ENCODE measurements around the gene ACBD6. TPM values are rescaled to one million over a fixed set of nuclear protein-coding genes. Genes with fewer than 3 reads are reported as not detected.
A peak's percentile ranks its signal among the peaks of the same experiment; 100 is the strongest.

The ACBD6 gene
- total and polyA plus RNA-seq, 7 donors, result 12.6 to 20.4 (median 17.3) TPM

GRCh38 chr1:180542113-180542837 is 39.9 kb upstream of the ACBD6 start:
- peak in 1 of 4 donors; percentile 26 for ATAC-seq
- Histone ChIP-seq H3K4me3 (no peak overlapping the region), H3K4me1 (peaks cover 11% of the 10 kb centered on the region), H3K27me3 (ENCODE audit: insufficient read depth in 3 of 3, low read length in 2 of 3) (peaks cover 0 to 2% (median 0%) of the 10 kb centered on the region in 3 donors), H3K9me3 (no peaks in the 10 kb centered on the region), H3K36me3 (ENCODE audit: insufficient read depth in 1 of 2, low read depth in 1 of 2) (no peaks in the 10 kb centered on the region), H3K27ac (peak overlapping the region; percentile 30)
- no peak for DNase-seq
- intact Hi-C loops (cut with DNase I), result no loop called here
- 31 to 38% (median 37%) methylated on average over 9 of the region's 9 CpGs for WGBS, 3 donors
- TF ChIP-seq CTCF (IDR thresholded peaks at IDR 0.05), result no peak

GRCh38 chr1:180540697-180541594 is 38.6 kb upstream of the ACBD6 start:
- intact Hi-C loops (cut with DNase I), result no loop called here
- H3K27ac ChIP-seq, result peak overlapping the region; percentile 32
- DNase-seq, result peak in 1 of 2 donors; percentile 34
- peaks cover 0 to 2% (median 0%) of the 10 kb centered on the region in 3 donors for H3K27me3 ChIP-seq (ENCODE audit: insufficient read depth in 3 of 3, low read length in 2 of 3)
- WGBS, 3 donors, result 62 to 69% (median 66%) methylated on average over 14 of the region's 14 CpGs
- no peak overlapping the region for H3K4me3 ChIP-seq
- H3K36me3 ChIP-seq (ENCODE audit: insufficient read depth in 1 of 2, low read depth in 1 of 2), result no peaks in the 10 kb centered on the region
- peaks cover 8% of the 10 kb centered on the region for H3K4me1 ChIP-seq
- peak in 3 of 4 donors; percentile 56 to 76 (median 75) for ATAC-seq
- H3K9me3 ChIP-seq, result no peaks in the 10 kb centered on the region
- no peak for TF ChIP-seq CTCF (IDR thresholded peaks at IDR 0.05)

- H3K4me1 ChIP-seq, result peaks cover 8% of the 10 kb centered on the region
- TF ChIP-seq CTCF (IDR thresholded peaks at IDR 0.05), result no peak
- H3K9me3 ChIP-seq, result no peaks in the 10 kb centered on the region
- no peak overlapping the region for H3K4me3 ChIP-seq
- no peak overlapping the region for H3K27ac ChIP-seq
- peaks cover 0 to 2% (median 0%) of the 10 kb centered on the region in 3 donors for H3K27me3 ChIP-seq (ENCODE audit: insufficient read depth in 3 of 3, low read length in 2 of 3)
- intact Hi-C loops (cut with DNase I), result loop anchor here in 1 of 2 donors (10.0 kb wide), 1 partner anchor 86 kb away; no protein-coding TSS in a partner anchor
- WGBS, 3 donors, result 81 to 85% (median 85%) methylated on average over 7 of the region's 7 CpGs
- ATAC-seq (no peak), DNase-seq (no peak)
- no peaks in the 10 kb centered on the region for H3K36me3 ChIP-seq (ENCODE audit: insufficient read depth in 1 of 2, low read depth in 1 of 2)
Measured at GRCh38 chr1:180539136-180539535, 36.8 kb upstream of the ACBD6 start.

- Histone ChIP-seq H3K4me3 (no peak overlapping the region), H3K4me1 (no peaks in the 10 kb centered on the region), H3K9me3 (no peaks in the 10 kb centered on the region), H3K27ac (no peak overlapping the region), H3K27me3 (ENCODE audit: insufficient read depth in 3 of 3, low read length in 2 of 3) (peaks cover 0 to 2% (median 0%) of the 10 kb centered on the region in 3 donors), H3K36me3 (ENCODE audit: insufficient read depth in 1 of 2, low read depth in 1 of 2) (no peaks in the 10 kb centered on the region)
- DNase-seq, result no peak
- intact Hi-C loops (cut with DNase I), result loop anchor here in 1 of 2 donors (10.0 kb wide), 1 partner anchor 88 kb away; no protein-coding TSS in a partner anchor
- ATAC-seq, result no peak
- WGBS, 3 donors, result 74 to 80% (median 79%) methylated on average over 7 of the region's 7 CpGs
- no peak for TF ChIP-seq CTCF (IDR thresholded peaks at IDR 0.05)
Measured at GRCh38 chr1:180536821-180537372, 34.5 kb upstream of the ACBD6 start.
